Osteoblast (primary cell): ENCODE results near the gene PSG6. TPM values are rescaled to one million over a fixed set of nuclear protein-coding genes. Genes with fewer than 3 reads are reported as not detected.
"Not testable (repeated sequence)": the region's sequence is repeated elsewhere in the genome, so short reads cannot be mapped to it uniquely, and the experiment has no call there.

Experiments used
- DNase-seq: peaks from one replicate; pipeline ENCODE4 v3.0.0; 2011; ENCODE audit warnings: low spot score, mixed read lengths; ENCODE audit not compliant: insufficient read length; ENCODE audit errors: missing footprints
- H2AFZ ChIP-seq: 2 replicates; pipeline ENCODE4 v1.6.0; 2011; ENCODE audit warnings: mild to moderate bottlenecking, low read length
- H3K27ac ChIP-seq: 2 replicates; pipeline ENCODE4 v1.5.1; 2011; ENCODE audit warnings: mild to moderate bottlenecking, low read depth, low read length, moderate library complexity
- H3K27me3 ChIP-seq: 2 replicates; pipeline ENCODE4 v1.6.0; 2012; ENCODE audit warnings: mild to moderate bottlenecking, control low read depth, inconsistent platforms, low read length, moderate library complexity; ENCODE audit not compliant: insufficient read depth
- H3K36me3 ChIP-seq: 2 replicates; pipeline ENCODE4 v1.5.1; 2011; ENCODE audit warnings: mild to moderate bottlenecking, low read length, control low read depth, moderate library complexity; ENCODE audit not compliant: insufficient read depth
- H3K4me1 ChIP-seq: 2 replicates; pipeline ENCODE4 v1.5.1; 2011; ENCODE audit warnings: mild to moderate bottlenecking, low read length, control low read depth, moderate library complexity; ENCODE audit not compliant: insufficient read depth
- H3K4me2 ChIP-seq: 2 replicates; pipeline ENCODE4 v1.6.0; 2011; ENCODE audit warnings: mild to moderate bottlenecking, low read length; ENCODE audit not compliant: insufficient read depth
- H3K4me3 ChIP-seq: fragments of 200-600 bp; sonication (generic); 3 replicates; pipeline ENCODE4 v1.5.1; 2012; ENCODE audit warnings: mild to moderate bottlenecking, low read length, inconsistent platforms; ENCODE audit not compliant: insufficient read depth
- H3K79me2 ChIP-seq: 2 replicates; pipeline ENCODE4 v1.6.0; 2012; ENCODE audit warnings: mild to moderate bottlenecking, low read length, control low read depth, inconsistent platforms; ENCODE audit not compliant: insufficient read depth
- H3K9me3 ChIP-seq: 2 replicates; pipeline ENCODE4 v1.5.1; 2011; ENCODE audit warnings: low read depth, low read length, control low read depth
- H4K20me1 ChIP-seq: 2 replicates; pipeline ENCODE4 v1.6.0; 2012; ENCODE audit warnings: mild to moderate bottlenecking, low read length, control low read depth; ENCODE audit not compliant: insufficient read depth
- CTCF ChIP-seq: IDR thresholded peaks from 2 replicates; pipeline ENCODE4 v1.5.1; 2011; ENCODE audit warnings: mild to moderate bottlenecking, low read depth, low read length, moderate library complexity; ENCODE audit errors: extremely low read depth
- total RNA-seq: library from RNA; depleted of rRNA; stranded (reverse); fragments of >200 nt; gene quantifications from 2 replicates; pipeline ENCODE4 v1.2.3, GENCODE V29; 2012

Gene PSG6
- total RNA-seq, 1 donor: not detected

- Histone ChIP-seq H3K4me1 (no peaks in the 10 kb centered on the region), H3K79me2 (no peaks in the 10 kb centered on the region), H2AFZ (no peak overlapping the region), H3K36me3 (no peaks in the 10 kb centered on the region), H3K9me3 (no peaks in the 10 kb centered on the region), H3K27me3 (no peaks in the 10 kb centered on the region), H3K27ac (no peak overlapping the region), H4K20me1 (no peaks in the 10 kb centered on the region), H3K4me3 (no peak overlapping the region), H3K4me2 (no peak overlapping the region)
- TF ChIP-seq CTCF: no peak
- no peak for DNase-seq
Measured at GRCh38 chr19:42919757-42920079, 2.0 kb upstream of the PSG6 start.

GRCh38 chr19:42919070-42919756 is 1.5 kb upstream of the PSG6 start:
- not testable (repeated sequence) for H3K27me3 ChIP-seq, H3K36me3 ChIP-seq, H3K9me3 ChIP-seq, DNase-seq, H3K4me1 ChIP-seq, H3K4me3 ChIP-seq, H3K79me2 ChIP-seq, H3K4me2 ChIP-seq, H4K20me1 ChIP-seq, H2AFZ ChIP-seq, H3K27ac ChIP-seq
- TF ChIP-seq CTCF: peak; percentile 29

- not testable (repeated sequence) for H3K79me2 ChIP-seq, H3K27me3 ChIP-seq, H4K20me1 ChIP-seq, H3K36me3 ChIP-seq, H3K27ac ChIP-seq, H3K4me3 ChIP-seq, H3K9me3 ChIP-seq, DNase-seq, H2AFZ ChIP-seq, H3K4me2 ChIP-seq, H3K4me1 ChIP-seq
Measured at GRCh38 chr19:42918377-42919069, 829 bp upstream of the PSG6 start.

GRCh38 chr19:42916931-42917330 is 763 bp downstream of the PSG6 start:
- H3K9me3 ChIP-seq, H3K27me3 ChIP-seq, H3K36me3 ChIP-seq, H3K79me2 ChIP-seq, H3K4me2 ChIP-seq, H4K20me1 ChIP-seq, H3K4me3 ChIP-seq, H3K4me1 ChIP-seq, H2AFZ ChIP-seq, H3K27ac ChIP-seq: not testable (repeated sequence)
- peak; percentile 21 for DNase-seq

GRCh38 chr19:42913516-42913915 is 4.2 kb downstream of the PSG6 start:
- not testable (repeated sequence) for DNase-seq, H4K20me1 ChIP-seq, H3K27me3 ChIP-seq, H2AFZ ChIP-seq, H3K4me3 ChIP-seq, H3K79me2 ChIP-seq, H3K9me3 ChIP-seq, H3K4me2 ChIP-seq, H3K4me1 ChIP-seq, H3K36me3 ChIP-seq, H3K27ac ChIP-seq

- H3K4me2 ChIP-seq, H3K36me3 ChIP-seq, H3K27ac ChIP-seq, H3K4me3 ChIP-seq, H4K20me1 ChIP-seq, H3K79me2 ChIP-seq, H3K9me3 ChIP-seq, H2AFZ ChIP-seq, DNase-seq, H3K4me1 ChIP-seq, H3K27me3 ChIP-seq: not testable (repeated sequence)
Measured at GRCh38 chr19:42912941-42913340, 4.8 kb downstream of the PSG6 start.

GRCh38 chr19:42911731-42912130 is 6.0 kb downstream of the PSG6 start:
- not testable (repeated sequence) for H3K4me3 ChIP-seq, H3K36me3 ChIP-seq, H3K79me2 ChIP-seq, H3K4me1 ChIP-seq, H3K27me3 ChIP-seq, DNase-seq, H4K20me1 ChIP-seq, H3K4me2 ChIP-seq, H3K27ac ChIP-seq, H2AFZ ChIP-seq, H3K9me3 ChIP-seq
